ENCODE data around the gene LYRM7.
A peak's percentile ranks its signal among the peaks of the same experiment; 100 is the strongest.
"Not testable (repeated sequence)": the region's sequence is repeated elsewhere in the genome, so short reads cannot be mapped to it uniquely, and the experiment has no call there.

Gene LYRM7

GRCh38 chr5:131170540-131171275, at the start of gene LYRM7:
Gene LYRM7, plus strand, starts transcription at chr5:131170944. Its CDS starts 77 bp downstream, at chr5:131171021.
- Histone ChIP-seq H3K36me3 (ENCODE audit: control insufficient read depth in 1 of 2, insufficient read depth in 2 of 2, low read length in 2 of 2) (no peaks in the 10 kb centered on the region), H3K9ac (ENCODE audit: low read depth in 1 of 2, low read length in 2 of 2) (peak within 1 kb of the TSS; percentile 73 to 82), H3K4me1 (ENCODE audit: control insufficient read depth in 1 of 2, insufficient read depth in 2 of 2, low read length in 2 of 2) (peaks cover 11 to 14% of the 10 kb centered on the region in 2 donors), H3K27ac (ENCODE audit: low read depth, low read length) (peak within 1 kb of the TSS; percentile 47), H3K27me3 (ENCODE audit: control insufficient read depth in 1 of 2, insufficient read depth in 2 of 2, low read length in 2 of 2) (no peaks in the 10 kb centered on the region), H3K9me3 (ENCODE audit: control insufficient read depth in 1 of 2, low read length in 2 of 2) (no peaks in the 10 kb centered on the region), H3K4me3 (ENCODE audit: low read depth in 1 of 2, low read length in 2 of 2) (peak within 1 kb of the TSS; percentile 85 to 90)

DNA sequence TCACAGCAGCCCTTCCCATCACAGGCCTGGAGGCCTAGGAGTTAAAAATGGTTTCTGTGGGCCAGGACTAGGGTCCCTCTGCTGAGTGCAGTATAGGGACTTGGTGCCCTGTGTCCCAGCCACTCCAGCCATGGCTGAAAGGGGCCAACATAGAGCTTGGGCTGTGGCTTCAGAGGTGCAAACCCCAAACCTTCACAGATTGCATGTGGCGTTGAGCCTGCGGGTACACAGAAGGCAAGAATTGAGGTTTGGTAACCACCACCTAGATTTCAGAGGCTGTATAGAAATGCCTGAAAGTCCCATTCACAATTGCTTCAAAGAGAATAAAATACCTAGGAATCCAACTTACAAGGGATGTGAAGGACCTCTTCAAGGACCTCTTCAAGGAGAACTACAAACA, 43.5 kb upstream of the LYRM7 start:
- not testable (repeated sequence) for H3K27me3 ChIP-seq (ENCODE audit: control insufficient read depth in 1 of 2, insufficient read depth in 2 of 2, low read length in 2 of 2); H3K36me3 ChIP-seq (ENCODE audit: control insufficient read depth in 1 of 2, insufficient read depth in 2 of 2, low read length in 2 of 2); H3K4me1 ChIP-seq (ENCODE audit: control insufficient read depth in 1 of 2, insufficient read depth in 2 of 2, low read length in 2 of 2); H3K9ac ChIP-seq (ENCODE audit: low read depth in 1 of 2, low read length in 2 of 2); H3K4me3 ChIP-seq (ENCODE audit: low read depth in 1 of 2, low read length in 2 of 2); H3K27ac ChIP-seq (ENCODE audit: low read depth, low read length); H3K9me3 ChIP-seq (ENCODE audit: control insufficient read depth in 1 of 2, low read length in 2 of 2)

GRCh38 chr5:131129306-131129705, 41.4 kb upstream of the LYRM7 start:
- Histone ChIP-seq H3K9me3 (ENCODE audit: control insufficient read depth in 1 of 2, low read length in 2 of 2) (no peaks in the 10 kb centered on the region), H3K4me3 (ENCODE audit: low read depth in 1 of 2, low read length in 2 of 2) (no peak overlapping the region), H3K4me1 (ENCODE audit: control insufficient read depth in 1 of 2, insufficient read depth in 2 of 2, low read length in 2 of 2) (no peaks in the 10 kb centered on the region), H3K9ac (ENCODE audit: low read depth in 1 of 2, low read length in 2 of 2) (no peak overlapping the region), H3K27ac (ENCODE audit: low read depth, low read length) (no peak overlapping the region), H3K27me3 (ENCODE audit: control insufficient read depth in 1 of 2, insufficient read depth in 2 of 2, low read length in 2 of 2) (no peaks in the 10 kb centered on the region), H3K36me3 (ENCODE audit: control insufficient read depth in 1 of 2, insufficient read depth in 2 of 2, low read length in 2 of 2) (no peaks in the 10 kb centered on the region)

DNA sequence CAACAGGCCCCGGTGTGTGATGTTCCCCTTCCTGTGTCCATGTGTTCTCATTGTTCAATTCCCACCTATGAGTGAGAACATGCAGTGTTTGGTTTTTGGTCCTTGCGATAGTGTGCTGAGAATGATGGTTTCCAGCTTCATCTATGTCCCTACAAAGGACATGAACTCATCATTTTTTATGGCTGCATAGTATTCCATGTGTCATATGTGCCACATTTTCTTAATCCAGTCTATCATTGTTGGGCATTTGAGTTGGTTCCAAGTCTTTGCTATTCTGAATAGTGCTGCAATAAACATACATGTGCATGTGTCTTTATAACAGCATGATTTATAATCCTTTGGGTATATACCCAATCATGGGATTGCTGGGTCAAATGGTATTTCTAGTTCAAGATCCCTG, 37.7 kb upstream of the LYRM7 start:
- H3K4me1 ChIP-seq (ENCODE audit: control insufficient read depth in 1 of 2, insufficient read depth in 2 of 2, low read length in 2 of 2); H3K9ac ChIP-seq (ENCODE audit: low read depth in 1 of 2, low read length in 2 of 2); H3K4me3 ChIP-seq (ENCODE audit: low read depth in 1 of 2, low read length in 2 of 2); H3K27me3 ChIP-seq (ENCODE audit: control insufficient read depth in 1 of 2, insufficient read depth in 2 of 2, low read length in 2 of 2); H3K27ac ChIP-seq (ENCODE audit: low read depth, low read length); H3K36me3 ChIP-seq (ENCODE audit: control insufficient read depth in 1 of 2, insufficient read depth in 2 of 2, low read length in 2 of 2); H3K9me3 ChIP-seq (ENCODE audit: control insufficient read depth in 1 of 2, low read length in 2 of 2): not testable (repeated sequence)

- not testable (repeated sequence) for H3K9me3 ChIP-seq (ENCODE audit: control insufficient read depth in 1 of 2, low read length in 2 of 2); H3K27me3 ChIP-seq (ENCODE audit: control insufficient read depth in 1 of 2, insufficient read depth in 2 of 2, low read length in 2 of 2); H3K9ac ChIP-seq (ENCODE audit: low read depth in 1 of 2, low read length in 2 of 2); H3K4me1 ChIP-seq (ENCODE audit: control insufficient read depth in 1 of 2, insufficient read depth in 2 of 2, low read length in 2 of 2); H3K4me3 ChIP-seq (ENCODE audit: low read depth in 1 of 2, low read length in 2 of 2); H3K27ac ChIP-seq (ENCODE audit: low read depth, low read length); H3K36me3 ChIP-seq (ENCODE audit: control insufficient read depth in 1 of 2, insufficient read depth in 2 of 2, low read length in 2 of 2)
Observed at GRCh38 chr5:131138406-131138805, 32.3 kb upstream of the LYRM7 start.

DNA sequence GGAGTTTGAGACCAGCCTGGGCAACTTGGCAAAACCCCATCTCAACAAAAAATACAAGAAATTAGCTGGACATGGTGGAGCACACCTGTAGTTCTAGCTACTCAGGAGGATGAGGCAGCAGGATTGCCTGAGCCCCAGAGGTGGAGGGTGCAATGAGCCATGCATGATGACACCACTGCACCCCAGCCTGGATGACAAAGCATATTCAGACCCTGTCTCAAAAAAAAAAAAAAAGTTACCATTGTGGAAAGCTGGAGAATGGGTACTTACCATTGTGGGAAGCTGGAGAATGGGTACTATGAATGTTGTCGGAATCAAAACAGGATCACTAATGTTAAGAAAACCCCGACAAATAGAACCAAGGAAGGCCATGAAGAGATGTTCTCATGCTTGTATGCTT, 31.4 kb upstream of the LYRM7 start:
- Histone ChIP-seq H3K4me1 (ENCODE audit: control insufficient read depth in 1 of 2, insufficient read depth in 2 of 2, low read length in 2 of 2) (no peaks in the 10 kb centered on the region), H3K27me3 (ENCODE audit: control insufficient read depth in 1 of 2, insufficient read depth in 2 of 2, low read length in 2 of 2) (no peaks in the 10 kb centered on the region), H3K36me3 (ENCODE audit: control insufficient read depth in 1 of 2, insufficient read depth in 2 of 2, low read length in 2 of 2) (no peaks in the 10 kb centered on the region), H3K9ac (ENCODE audit: low read depth in 1 of 2, low read length in 2 of 2) (no peak overlapping the region), H3K9me3 (ENCODE audit: control insufficient read depth in 1 of 2, low read length in 2 of 2) (no peaks in the 10 kb centered on the region), H3K4me3 (ENCODE audit: low read depth in 1 of 2, low read length in 2 of 2) (no peak overlapping the region), H3K27ac (ENCODE audit: low read depth, low read length) (no peak overlapping the region)

DNA sequence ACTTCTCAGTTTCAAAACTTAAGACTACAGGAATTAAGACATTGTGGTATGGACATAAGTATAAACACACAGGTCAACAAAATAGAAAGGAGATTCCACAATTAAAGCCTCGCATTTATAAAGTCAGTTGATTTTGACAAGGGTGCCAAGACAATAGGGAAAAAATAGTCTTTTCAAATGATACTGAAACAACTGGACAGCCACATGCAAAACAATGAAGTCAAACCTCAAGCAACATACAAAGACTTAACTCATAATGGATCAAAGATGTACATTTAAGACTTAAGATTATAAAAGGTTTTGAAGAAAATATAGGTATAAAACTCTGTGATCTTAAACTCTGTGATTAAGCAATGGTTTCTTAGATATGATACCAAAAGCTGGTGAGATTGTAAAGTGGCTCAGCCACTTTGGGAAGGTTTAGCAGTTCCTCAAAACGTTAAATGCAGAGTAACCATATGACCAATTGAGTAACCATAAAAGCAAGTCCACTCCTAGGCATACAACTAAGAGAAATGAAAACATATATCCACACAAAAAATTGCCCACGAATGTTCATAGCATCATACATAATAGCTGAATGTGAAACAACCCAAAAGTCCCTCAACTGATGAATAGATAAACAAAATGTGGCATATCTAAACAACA, 27.6 kb upstream of the LYRM7 start:
- Histone ChIP-seq H3K27me3 (ENCODE audit: control insufficient read depth in 1 of 2, insufficient read depth in 2 of 2, low read length in 2 of 2) (no peaks in the 10 kb centered on the region), H3K9me3 (ENCODE audit: control insufficient read depth in 1 of 2, low read length in 2 of 2) (no peaks in the 10 kb centered on the region), H3K36me3 (ENCODE audit: control insufficient read depth in 1 of 2, insufficient read depth in 2 of 2, low read length in 2 of 2) (no peaks in the 10 kb centered on the region), H3K4me1 (ENCODE audit: control insufficient read depth in 1 of 2, insufficient read depth in 2 of 2, low read length in 2 of 2) (no peaks in the 10 kb centered on the region), H3K27ac (ENCODE audit: low read depth, low read length) (no peak overlapping the region), H3K9ac (ENCODE audit: low read depth in 1 of 2, low read length in 2 of 2) (no peak overlapping the region), H3K4me3 (ENCODE audit: low read depth in 1 of 2, low read length in 2 of 2) (no peak overlapping the region)

DNA sequence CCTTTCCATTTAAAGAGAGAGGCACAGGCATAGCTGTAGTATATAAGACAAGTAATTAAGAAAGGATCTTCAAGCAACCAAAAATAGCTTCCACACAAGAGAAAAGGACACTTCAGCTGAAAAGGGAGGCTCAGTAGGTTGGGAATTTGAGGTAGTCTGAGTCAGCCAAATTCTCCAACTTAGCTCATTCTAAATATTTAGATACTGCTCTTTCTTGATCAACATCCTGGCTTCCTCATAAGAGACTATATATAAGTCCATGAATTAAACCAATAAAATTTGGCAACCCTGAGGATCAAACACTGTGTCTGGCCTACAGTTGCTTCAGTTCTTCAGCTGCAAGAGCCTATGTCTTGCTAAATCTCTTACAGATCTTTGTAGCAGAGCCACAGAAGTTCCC, 23.5 kb upstream of the LYRM7 start:
- Histone ChIP-seq H3K27ac (ENCODE audit: low read depth, low read length) (no peak overlapping the region), H3K36me3 (ENCODE audit: control insufficient read depth in 1 of 2, insufficient read depth in 2 of 2, low read length in 2 of 2) (no peaks in the 10 kb centered on the region), H3K27me3 (ENCODE audit: control insufficient read depth in 1 of 2, insufficient read depth in 2 of 2, low read length in 2 of 2) (no peaks in the 10 kb centered on the region), H3K4me3 (ENCODE audit: low read depth in 1 of 2, low read length in 2 of 2) (no peak overlapping the region), H3K9ac (ENCODE audit: low read depth in 1 of 2, low read length in 2 of 2) (no peak overlapping the region), H3K9me3 (ENCODE audit: control insufficient read depth in 1 of 2, low read length in 2 of 2) (no peaks in the 10 kb centered on the region), H3K4me1 (ENCODE audit: control insufficient read depth in 1 of 2, insufficient read depth in 2 of 2, low read length in 2 of 2) (no peaks in the 10 kb centered on the region)

DNA sequence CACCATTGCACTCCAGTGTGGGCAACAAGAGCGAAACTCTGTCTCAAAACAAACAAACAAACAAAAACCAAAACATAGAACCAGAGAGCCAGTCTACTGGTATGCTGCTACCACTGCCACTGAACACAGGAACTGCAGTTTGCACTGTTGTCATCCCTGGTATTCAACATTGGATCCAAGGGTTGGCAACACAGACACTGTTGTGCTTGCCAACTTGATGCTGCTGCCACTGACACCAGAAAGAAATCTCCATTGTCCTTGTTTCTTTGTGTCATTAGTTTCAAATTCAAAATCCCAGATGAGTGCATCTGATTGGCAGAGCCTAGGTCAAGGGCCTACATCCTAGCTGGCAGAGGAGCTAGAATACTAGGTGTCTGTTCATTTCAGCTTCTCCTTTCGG, 21.9 kb upstream of the LYRM7 start:
- Histone ChIP-seq H3K4me1 (ENCODE audit: control insufficient read depth in 1 of 2, insufficient read depth in 2 of 2, low read length in 2 of 2) (no peaks in the 10 kb centered on the region), H3K4me3 (ENCODE audit: low read depth in 1 of 2, low read length in 2 of 2) (no peak overlapping the region), H3K9me3 (ENCODE audit: control insufficient read depth in 1 of 2, low read length in 2 of 2) (no peaks in the 10 kb centered on the region), H3K27ac (ENCODE audit: low read depth, low read length) (no peak overlapping the region), H3K9ac (ENCODE audit: low read depth in 1 of 2, low read length in 2 of 2) (no peak overlapping the region), H3K36me3 (ENCODE audit: control insufficient read depth in 1 of 2, insufficient read depth in 2 of 2, low read length in 2 of 2) (no peaks in the 10 kb centered on the region), H3K27me3 (ENCODE audit: control insufficient read depth in 1 of 2, insufficient read depth in 2 of 2, low read length in 2 of 2) (no peaks in the 10 kb centered on the region)

DNA sequence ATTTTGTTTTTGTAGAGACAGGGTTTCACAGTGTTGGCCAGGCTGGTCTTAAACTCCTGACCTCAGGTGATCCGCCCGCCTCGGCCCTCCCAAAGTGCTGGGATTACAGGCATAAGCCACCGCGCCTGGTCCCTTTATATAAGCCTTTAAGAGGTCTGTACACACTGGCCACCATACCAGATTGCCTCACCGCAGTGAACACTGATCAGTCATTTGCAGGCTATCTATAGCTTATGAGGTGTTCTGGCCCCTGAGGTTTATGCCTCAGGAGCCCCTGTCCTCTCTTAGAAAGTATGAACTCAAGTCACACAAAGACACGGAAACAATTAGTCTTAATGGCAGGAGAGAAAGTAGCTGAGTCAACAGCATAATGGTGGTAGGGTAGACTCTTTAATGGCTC, 20.3 kb upstream of the LYRM7 start:
- Histone ChIP-seq H3K9me3 (ENCODE audit: control insufficient read depth in 1 of 2, low read length in 2 of 2) (no peaks in the 10 kb centered on the region), H3K27me3 (ENCODE audit: control insufficient read depth in 1 of 2, insufficient read depth in 2 of 2, low read length in 2 of 2) (no peaks in the 10 kb centered on the region), H3K4me1 (ENCODE audit: control insufficient read depth in 1 of 2, insufficient read depth in 2 of 2, low read length in 2 of 2) (no peaks in the 10 kb centered on the region)

More for the DNA sequence above, 20.3 kb upstream of the LYRM7 start:
- Histone ChIP-seq H3K9ac (ENCODE audit: low read depth in 1 of 2, low read length in 2 of 2) (no peak overlapping the region), H3K27ac (ENCODE audit: low read depth, low read length) (no peak overlapping the region), H3K36me3 (ENCODE audit: control insufficient read depth in 1 of 2, insufficient read depth in 2 of 2, low read length in 2 of 2) (no peaks in the 10 kb centered on the region), H3K4me3 (ENCODE audit: low read depth in 1 of 2, low read length in 2 of 2) (no peak overlapping the region)

Measured in duodenal mucosa (tissue), 2 donors.